SK-N-SH treated with all-trans-retinoic acid at 6 μM for 48 hours (cell line): ENCODE measurements around the gene MRPL38.

ENCODE experiments used
- ARNTL ChIP-seq: fragments of 450-650 bp; formaldehyde crosslinking; IDR thresholded peaks from 2 replicates; pipeline ENCODE4 v1.5.0; 2020; ENCODE audit warnings: low read depth, mild to moderate bottlenecking, moderate library complexity, borderline replicate concordance
- BACH2 ChIP-seq: fragments of 250-450 bp; sonication (Bioruptor Pico); IDR thresholded peaks from 2 replicates; pipeline ENCODE4 v1.9.0; 2021; ENCODE audit warnings: mild to moderate bottlenecking, borderline replicate concordance
- ESRRG ChIP-seq: fragments of 250-450 bp; sonication (Bioruptor Pico); IDR thresholded peaks from 2 replicates; pipeline ENCODE4 v1.6.1; 2021; ENCODE audit warnings: mild to moderate bottlenecking
- PATZ1 ChIP-seq: fragments of 250-450 bp; sonication (Bioruptor Pico); IDR thresholded peaks from 2 replicates; pipeline ENCODE4 v1.8.0; 2020; ENCODE audit warnings: mild to moderate bottlenecking, moderate library complexity, borderline replicate concordance
- PPARA ChIP-seq: fragments of 250-450 bp; sonication (Bioruptor Pico); IDR thresholded peaks from 2 replicates; pipeline ENCODE4 v1.5.0; 2020; ENCODE audit warnings: mild to moderate bottlenecking, borderline replicate concordance
- TCF4 ChIP-seq: fragments of 250-450 bp; sonication (Bioruptor Pico); IDR thresholded peaks from 2 replicates; pipeline ENCODE4 v1.8.0; 2021; ENCODE audit warnings: mild to moderate bottlenecking, moderate library complexity, borderline replicate concordance

DNA sequence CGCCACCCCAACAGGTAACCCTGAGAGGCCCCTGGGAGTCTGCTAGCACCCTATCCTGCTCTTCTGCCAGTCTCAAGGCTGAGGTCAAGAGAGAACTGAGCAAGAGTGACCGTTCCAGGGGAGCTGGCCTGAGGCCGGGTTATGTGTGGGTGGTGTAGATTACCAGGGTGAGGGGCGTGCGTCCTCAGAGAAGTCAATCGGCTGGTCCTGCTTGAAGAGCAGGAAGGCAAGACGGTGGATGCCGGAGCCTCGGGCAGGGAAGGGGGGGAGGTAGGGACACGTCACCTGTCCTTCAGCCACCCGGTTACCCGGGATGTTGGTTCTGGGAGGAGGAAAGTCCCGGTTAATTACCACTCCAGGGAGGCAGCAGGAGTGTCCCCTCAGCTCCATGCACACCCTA is 5.3 kb downstream of the MRPL38 start:
- TF ChIP-seq TCF4 (CRISPR knock-in tag) (no peak), PPARA (CRISPR knock-in tag) (no peak), PATZ1 (CRISPR knock-in tag) (no peak), BACH2 (CRISPR knock-in tag) (no peak), ARNTL (CRISPR knock-in tag) (no peak), ESRRG (no peak)
